Adrenal gland (tissue), 12 donors: ENCODE data around the gene CFAP251. TPM values are rescaled to one million over a fixed set of nuclear protein-coding genes. Genes with fewer than 3 reads are reported as not detected.

Experiments used
- DNase-seq, 7 donors: peaks; one replicate each; pipeline ENCODE4 v3.0.0-alpha.2; 2019 to 2020
- H3K27ac ChIP-seq, 5 donors: fragments of 200-600 bp; sonication (generic) in 4 of 5; 1 replicate in 3 of 5; 2 replicates in 2 of 5; pipeline versions ENCODE4 v1.5.1 to v1.8.0; 2016 to 2020; ENCODE audit warnings: mild to moderate bottlenecking in 1 of 5
- H3K27me3 ChIP-seq: fragments of 200-600 bp; 2 replicates; pipeline ENCODE4 v1.8.0; 2021
- H3K36me3 ChIP-seq, 2 donors: fragments of 200-600 bp; replicated peaks in 1 of 2; 1 replicate in 1 of 2; 2 replicates in 1 of 2; pipeline versions ENCODE4 v1.5.1 to v1.8.0; 2018 to 2022
- H3K4me1 ChIP-seq, 2 donors: fragments of 200-600 bp; replicated peaks in 1 of 2; 1 replicate in 1 of 2; 2 replicates in 1 of 2; pipeline versions ENCODE4 v1.5.1 to v1.8.0; 2018 to 2021
- H3K4me3 ChIP-seq, 4 donors: fragments of 200-600 bp; sonication (generic) in 3 of 4; one replicate each; pipeline ENCODE4 v1.5.1; 2016 to 2018
- H3K9me3 ChIP-seq, 3 donors: fragments of 200-600 bp; sonication (generic) in 1 of 3; replicated peaks in 1 of 3; 1 replicate in 2 of 3; 2 replicates in 1 of 3; pipeline versions ENCODE4 v1.5.1 to v1.8.0; 2016 to 2021
- CTCF ChIP-seq, 6 experiments: fragments of 450-650 bp in 4 of 6; fragments of 200-600 bp in 2 of 6; sonication (generic) in 1 of 6; IDR thresholded peaks; 1 replicate in 5 of 6; 2 replicates in 1 of 6; pipeline versions ENCODE4 v1.5.1 to v1.8.0; 2016 to 2021; ENCODE audit warnings: antibody characterized with exemption in 6 of 6, mild to moderate bottlenecking in 2 of 6, moderate library complexity in 1 of 6
- POLR2A ChIP-seq, 2 donors: fragments of 450-650 bp; IDR thresholded peaks; one replicate each; pipeline ENCODE4 v1.6.1; 2017; ENCODE audit warnings: antibody characterized with exemption in 2 of 2, mild to moderate bottlenecking in 2 of 2, moderate library complexity in 1 of 2
- WGBS, 4 donors: extraction: QIAGEN DNeasy Blood & Tissue Kit in 2 of 4; methylation state at CpG; one replicate each; pipeline versions ENCODE4 v1.1.5 to v1.1.7; 2013 to 2017; 5-methylcytosine and 5-hydroxymethylcytosine counted together
- intact Hi-C, 2 donors: fragments of 100-400 bp; cut with DNase I; formaldehyde crosslinking; loops; one replicate each; pipeline versions ENCODE4 v1.14.1 to v1.15.0; 2022 to 2023
- polyA plus RNA-seq, 3 donors: library from polyadenylated mRNA; stranded (reverse); fragments of 200-250 nt in 2 of 3; fragments of 350-450 nt in 1 of 3; fragmentation: Illumina TruSeq in 1 of 3; extraction: RNeasy Lipid Tissue Mini Kit (QIAGEN cat#74804) in 1 of 3; gene quantifications; one replicate each; pipeline ENCODE4 v1.2.3, GENCODE V29; 2013 to 2014
- total RNA-seq, 9 donors: library from RNA; depleted of rRNA in 4 of 9; stranded (reverse); fragments of >200 nt in 4 of 9; fragments of 120-200 nt in 1 of 9; fragmentation: NEBNext Ultra II Directional in 1 of 9; extraction: Animal tissue kit (Norgen Biotek cat#: 25700) in 1 of 9; gene quantifications; one replicate each; pipeline versions ENCODE4 v1.1.0 to v1.2.4, GENCODE V29; 2013 to 2023
- donor health status: healthy with polysubstance abuse.
- donor health status: Bipolar disorder and iron deficiency.
- donor health status: DM: yes; HTN: yes; CAD: no.
- donor health status: DM: no; HTN: no; CAD: no.
- donor health status: DM: no; HTN: no; CAD: no.
- donor health status: DM: yes; HTN: yes; CAD: no.

The CFAP251 gene
- total and polyA plus RNA-seq, 12 donors = 0.30 to 11.6 (median 2.7) TPM

DNA sequence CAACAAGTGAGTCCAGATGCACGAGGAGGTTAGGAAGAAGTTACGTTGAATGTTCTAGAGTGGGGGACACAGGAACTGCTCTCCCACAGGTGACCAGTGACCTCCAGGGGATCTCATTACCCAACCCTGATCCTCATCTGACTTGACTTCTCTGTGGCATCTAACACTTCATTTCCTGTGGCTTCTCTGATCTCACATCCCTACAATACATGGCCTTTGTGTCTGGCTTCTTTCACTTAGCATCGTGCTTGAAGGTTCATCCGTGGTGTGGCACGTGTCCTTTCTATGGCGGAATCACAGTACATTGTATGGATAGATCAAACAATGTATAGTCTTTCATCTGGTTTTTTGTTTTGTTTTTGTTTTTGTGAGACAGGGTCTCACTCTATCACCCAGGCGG is 19.3 kb downstream of the CFAP251 start:
- H3K4me3 ChIP-seq = no peak overlapping the region
- no peaks in the 10 kb centered on the region for H3K36me3 ChIP-seq
- H3K27me3 ChIP-seq = no peaks in the 10 kb centered on the region
- H3K4me1 ChIP-seq = no peaks in the 10 kb centered on the region
- TF ChIP-seq POLR2A (IDR thresholded peaks at IDR 0.05) = no peak
- TF ChIP-seq CTCF (IDR thresholded peaks at IDR 0.05) = no peak
- 94 to 97% (median 95%) methylated on average over 7 of the region's 7 CpGs for WGBS, 4 donors
- no peak for DNase-seq
- intact Hi-C loops = no loop called here
- no peak overlapping the region for H3K27ac ChIP-seq
- no peaks in the 10 kb centered on the region for H3K9me3 ChIP-seq

GRCh38 chr12:121939186-121939585 is 20.8 kb downstream of the CFAP251 start:
- H3K4me1 ChIP-seq = no peaks in the 10 kb centered on the region
- no peak for DNase-seq
- no peak overlapping the region for H3K27ac ChIP-seq
- H3K36me3 ChIP-seq = no peaks in the 10 kb centered on the region
- H3K9me3 ChIP-seq = no peaks in the 10 kb centered on the region
- WGBS, 4 donors = 59 to 83% (median 69%) methylated on average over 7 of the region's 7 CpGs
- intact Hi-C loops = no loop called here
- TF ChIP-seq POLR2A (IDR thresholded peaks at IDR 0.05) (no peak), CTCF (IDR thresholded peaks at IDR 0.05) (no peak)
- H3K27me3 ChIP-seq = no peaks in the 10 kb centered on the region
- H3K4me3 ChIP-seq = no peak overlapping the region

DNA sequence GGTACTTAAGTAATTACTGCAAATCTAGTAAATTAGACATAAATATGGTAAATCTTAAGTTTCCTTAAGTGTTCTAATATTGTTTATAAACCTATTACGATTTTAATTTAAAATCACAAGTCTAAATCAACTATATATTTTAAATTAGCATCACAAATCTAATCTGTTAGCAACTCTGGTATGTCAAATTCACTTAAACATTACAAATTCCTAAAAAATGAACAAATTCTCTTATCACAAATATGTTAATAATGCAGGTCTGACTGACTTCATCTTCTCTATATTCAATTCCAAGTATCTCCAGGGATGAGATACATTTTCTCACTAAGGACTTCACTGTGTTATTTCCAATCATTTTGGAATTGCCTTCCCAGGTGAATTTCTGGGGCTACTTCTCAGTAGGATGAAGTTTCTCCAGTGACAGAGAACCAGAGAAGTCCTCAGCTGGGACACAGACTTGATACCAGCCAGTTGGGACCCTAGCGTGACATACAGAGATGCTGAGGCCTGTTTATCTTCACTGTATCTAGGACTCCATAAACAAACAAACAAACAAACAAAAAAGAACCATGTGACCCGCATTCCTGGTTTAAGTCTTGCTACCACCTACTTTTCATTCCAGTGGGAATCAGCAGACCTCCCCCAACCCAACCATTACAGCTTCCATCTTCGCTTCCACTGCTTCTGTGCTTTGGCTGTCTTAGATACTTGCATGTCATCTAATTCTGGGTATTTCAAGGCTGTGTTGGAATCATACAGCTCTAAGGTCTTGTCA is 21.8 kb downstream of the CFAP251 start:
- no peak overlapping the region for H3K4me3 ChIP-seq
- no peak for DNase-seq
- no peak overlapping the region for H3K27ac ChIP-seq
- TF ChIP-seq CTCF (IDR thresholded peaks at IDR 0.05) (no peak), POLR2A (IDR thresholded peaks at IDR 0.05) (no peak)
- intact Hi-C loops = no loop called here
- no peaks in the 10 kb centered on the region for H3K36me3 ChIP-seq
- WGBS, 4 donors = 88 to 96% (median 91%) methylated on average over 4 of the region's 4 CpGs
- no peaks in the 10 kb centered on the region for H3K9me3 ChIP-seq
- no peaks in the 10 kb centered on the region for H3K27me3 ChIP-seq
- no peaks in the 10 kb centered on the region for H3K4me1 ChIP-seq

DNA sequence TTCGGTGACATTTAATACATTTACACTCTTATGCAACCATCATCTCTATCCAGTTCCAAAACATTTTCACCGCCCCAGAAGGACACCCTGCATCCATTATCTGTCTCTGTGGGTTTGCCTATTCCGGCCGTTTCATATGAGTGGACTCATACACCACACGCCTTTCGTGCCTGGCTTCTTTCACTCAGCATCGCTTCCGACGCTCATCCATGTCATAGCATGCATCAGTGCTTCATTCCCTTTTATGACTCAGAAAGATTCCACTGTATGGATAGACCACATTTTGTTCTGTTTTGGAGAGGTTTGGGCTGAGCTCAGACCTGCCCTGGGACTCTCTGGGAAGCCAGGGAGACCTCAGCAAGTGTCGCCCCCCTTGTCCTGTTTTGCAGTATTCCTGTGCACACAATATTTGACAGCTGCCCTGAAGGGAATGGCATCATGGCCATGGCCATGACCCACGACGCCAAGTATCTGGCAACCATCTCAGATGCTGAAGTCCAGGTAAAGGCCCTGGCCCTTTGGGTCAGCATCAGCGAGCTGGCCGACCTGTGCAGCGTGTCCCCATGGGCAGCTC is 23.8 kb downstream of the CFAP251 start:
- Histone ChIP-seq H3K27ac (no peak overlapping the region), H3K9me3 (no peaks in the 10 kb centered on the region), H3K4me3 (no peak overlapping the region), H3K27me3 (no peaks in the 10 kb centered on the region), H3K36me3 (no peaks in the 10 kb centered on the region), H3K4me1 (no peaks in the 10 kb centered on the region)
- DNase-seq = no peak
- TF ChIP-seq CTCF (IDR thresholded peaks at IDR 0.05) (no peak), POLR2A (IDR thresholded peaks at IDR 0.05) (no peak)
- WGBS, 4 donors = 90 to 97% (median 93%) methylated on average over 14 to 15 of the region's 15 CpGs
- intact Hi-C loops = no loop called here
